Hepatocyte (in vitro differentiated cells): ENCODE measurements around the gene C9orf57.

Source experiments
- CTCF ChIP-seq: fragments of 200-600 bp; sonication (generic); IDR thresholded peaks from 2 replicates; pipeline ENCODE4 v1.5.1; 2016; ENCODE audit warnings: antibody characterized with exemption, mild to moderate bottlenecking; ENCODE audit not compliant: poor library complexity
- EZH2 ChIP-seq: fragments of 200-600 bp; sonication (generic); IDR thresholded peaks from 2 replicates; pipeline ENCODE4 v1.6.1; 2016; ENCODE audit warnings: antibody characterized with exemption, mild to moderate bottlenecking, borderline replicate concordance

- no peak for TF ChIP-seq EZH2
- no peak for TF ChIP-seq CTCF
These were observed 4.7 kb upstream of the C9orf57 start for GRCh38 chr9:72065076-72065475.
